ENCODE measurements around the gene NKX1-1. TPM values are rescaled to one million over a fixed set of nuclear protein-coding genes. Genes with fewer than 3 reads are reported as not detected.

NKX1-1 gene
- total RNA-seq, 6 experiments from 2014 or later = not detected

GRCh38 chr4:1355378-1355777 is 50.9 kb downstream of the NKX1-1 start:
- Mint-ChIP-seq H3K27me3 (ENCODE audit: insufficient read depth) (peaks cover 3% of the 10 kb centered on the region), H3K36me3 (ENCODE audit: low read depth) (peaks cover 4% of the 10 kb centered on the region), H3K27ac (no peak overlapping the region), H3K4me3 (no peak overlapping the region), H3K4me1 (ENCODE audit: low read depth) (peaks cover 8% of the 10 kb centered on the region; the same call in 1 of the 2 replicates), H3K9me3 (no peaks in the 10 kb centered on the region)
- DNase-seq = no peak
- no peak for TF ChIP-seq CTCF (IDR thresholded peaks at IDR 0.05)

GRCh38 chr4:1354983-1355275 is 51.3 kb downstream of the NKX1-1 start:
- DNase-seq = no peak

DNA sequence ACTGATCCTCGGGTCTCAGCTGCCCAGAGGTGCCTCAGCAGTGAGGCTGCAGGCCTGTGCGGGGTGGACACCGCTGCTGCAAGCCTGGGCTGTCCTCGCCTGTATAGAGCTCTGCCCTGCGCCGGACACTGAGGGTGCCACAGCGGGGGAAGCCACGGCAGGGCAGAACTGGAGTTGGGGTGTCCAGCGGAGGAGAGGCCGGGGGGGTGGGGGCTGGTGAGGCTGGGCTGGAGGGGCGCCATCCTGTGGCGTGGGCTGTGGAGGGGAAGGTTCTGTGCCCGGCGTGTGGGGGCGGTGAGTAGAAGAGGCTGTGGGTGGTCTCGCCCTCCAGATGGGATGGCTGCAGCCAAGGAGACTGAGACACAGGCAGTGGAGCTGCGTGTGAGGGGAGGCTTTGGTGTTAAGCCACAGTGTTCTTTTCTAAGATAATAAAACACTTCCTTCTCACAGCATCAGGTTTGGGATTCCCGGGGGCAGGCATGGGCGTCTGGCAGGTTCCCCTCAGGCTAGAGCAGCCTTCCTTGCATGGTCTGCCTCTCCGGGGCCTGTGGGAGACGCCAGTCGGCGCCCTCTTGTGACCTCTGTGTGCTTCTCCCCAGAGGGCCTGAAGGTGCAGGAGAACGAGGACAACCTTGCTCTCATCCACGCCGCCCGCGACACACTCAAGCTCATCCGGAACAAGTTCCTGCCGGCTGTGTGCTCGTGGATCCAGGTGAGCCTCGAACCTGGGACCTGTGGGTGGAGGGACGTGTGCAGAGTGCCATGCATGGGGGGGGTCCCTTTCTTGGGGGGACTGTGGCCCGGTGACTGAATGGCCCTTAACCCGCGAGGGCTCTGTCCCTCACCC is 51.9 kb downstream of the NKX1-1 start:
- H3K27ac Mint-ChIP-seq = no peak overlapping the region
- peaks cover 5% of the 10 kb centered on the region; the same call in 1 of the 2 replicates for H3K4me1 Mint-ChIP-seq (ENCODE audit: low read depth)
- H3K36me3 Mint-ChIP-seq (ENCODE audit: low read depth) = peaks cover 4% of the 10 kb centered on the region
- no peaks in the 10 kb centered on the region for H3K9me3 Mint-ChIP-seq
- H3K27me3 Mint-ChIP-seq (ENCODE audit: insufficient read depth) = peaks cover 3% of the 10 kb centered on the region
- TF ChIP-seq CTCF (IDR thresholded peaks at IDR 0.05) = no peak
- no peak overlapping the region for H3K4me3 Mint-ChIP-seq
- DNase-seq = no peak

More at GRCh38 chr4:1354983-1355275, 51.3 kb downstream of the NKX1-1 start:
- H3K4me1 Mint-ChIP-seq (ENCODE audit: low read depth) = peaks cover 5% of the 10 kb centered on the region; the same call in 1 of the 2 replicates
- H3K27ac Mint-ChIP-seq = no peak overlapping the region
- no peak overlapping the region for H3K4me3 Mint-ChIP-seq
- H3K36me3 Mint-ChIP-seq (ENCODE audit: low read depth) = peaks cover 4% of the 10 kb centered on the region
- peaks cover 3% of the 10 kb centered on the region for H3K27me3 Mint-ChIP-seq (ENCODE audit: insufficient read depth)
- H3K9me3 Mint-ChIP-seq = no peaks in the 10 kb centered on the region
- no peak for TF ChIP-seq CTCF (IDR thresholded peaks at IDR 0.05)

GRCh38 chr4:1353186-1354055 is 52.8 kb downstream of the NKX1-1 start:
- H3K9me3 Mint-ChIP-seq = no peaks in the 10 kb centered on the region
- H3K4me1 Mint-ChIP-seq (ENCODE audit: low read depth) = peaks cover 14% of the 10 kb centered on the region
- peaks cover 12% of the 10 kb centered on the region for H3K36me3 Mint-ChIP-seq (ENCODE audit: low read depth)
- DNase-seq = no peak
- H3K27ac Mint-ChIP-seq = no peak overlapping the region
- TF ChIP-seq CTCF (IDR thresholded peaks at IDR 0.05) = no peak
- peaks cover 3% of the 10 kb centered on the region for H3K27me3 Mint-ChIP-seq (ENCODE audit: insufficient read depth)
- no peak overlapping the region for H3K4me3 Mint-ChIP-seq

Other genes starting within 250 kb of the NKX1-1 start
- gene SPON2, start 233.9 kb downstream of the NKX1-1 start, total RNA-seq (2021; fragmentation: NEBNext Ultra II Directional; extraction: Animal tissue kit (Norgen Biotek cat#: 25700)) = 10 to 100 TPM; 12.0 to 53.5 (median 48.2) TPM
- 100 to 1,000 TPM; 109 to 126 (median 114) TPM for gene CTBP1, start 157.3 kb downstream of the NKX1-1 start, total RNA-seq (2021; fragmentation: NEBNext Ultra II Directional; extraction: Animal tissue kit (Norgen Biotek cat#: 25700))
- 10 to 100 TPM; 56.0 to 65.4 (median 60.6) TPM for gene MAEA, start 116.6 kb downstream of the NKX1-1 start, total RNA-seq (2021; fragmentation: NEBNext Ultra II Directional; extraction: Animal tissue kit (Norgen Biotek cat#: 25700))
- gene UVSSA, start 59.2 kb downstream of the NKX1-1 start, total RNA-seq (2021; fragmentation: NEBNext Ultra II Directional; extraction: Animal tissue kit (Norgen Biotek cat#: 25700)) = 1 to 10 TPM; 7.7 to 9.0 (median 8.7) TPM

Data from HFFc6 (cell line).